Stimulated activated CD8-positive, alpha-beta memory T cell treated with anti-CD3 and anti-CD28 coated beads, Interleukin-7, amount 100 ng/mL, for 4 hours (primary cell): ENCODE measurements around the gene NOL4L.

ENCODE experiments used
- DNase-seq, 2 donors: peaks; one replicate each; pipeline ENCODE4 v3.0.0-alpha.2; 2020; ENCODE audit warnings: low read depth in 2 of 2

NOL4L gene

GRCh38 chr20:32456869-32457478 lies 128.2 kb downstream of the NOL4L start:
- no peak for DNase-seq

- DNase-seq, result no peak
Observed at GRCh38 chr20:32455901-32456701, 129.0 kb downstream of the NOL4L start.

- DNase-seq, result no peak
Observed at GRCh38 chr20:32455171-32455900, 129.8 kb downstream of the NOL4L start.

GRCh38 chr20:32454164-32455145 lies 130.7 kb downstream of the NOL4L start:
- DNase-seq, result no peak

GRCh38 chr20:32453467-32454163 lies 131.5 kb downstream of the NOL4L start:
- DNase-seq, result no peak

GRCh38 chr20:32452776-32453466 lies 132.2 kb downstream of the NOL4L start:
- DNase-seq, result no peak

- DNase-seq, result no peak
Observed at GRCh38 chr20:32451682-32452461, 133.3 kb downstream of the NOL4L start.

GRCh38 chr20:32451340-32451681 lies 133.8 kb downstream of the NOL4L start:
- no peak for DNase-seq

- no peak for DNase-seq
Observed at GRCh38 chr20:32450484-32451061, 134.6 kb downstream of the NOL4L start.

GRCh38 chr20:32449890-32450401 lies 135.2 kb downstream of the NOL4L start:
- DNase-seq, result no peak

- no peak for DNase-seq
Observed at GRCh38 chr20:32449057-32449889, 135.9 kb downstream of the NOL4L start.

- no peak for DNase-seq
Observed at GRCh38 chr20:32448306-32449056, 136.7 kb downstream of the NOL4L start.

- no peak for DNase-seq
Observed at GRCh38 chr20:32447136-32448027, 137.8 kb downstream of the NOL4L start.

GRCh38 chr20:32446301-32447100 lies 138.6 kb downstream of the NOL4L start:
- no peak for DNase-seq

GRCh38 chr20:32445539-32446273 lies 139.4 kb downstream of the NOL4L start:
- DNase-seq, result no peak
